HUES64 (cell line): ENCODE data around the gene WDR6.

Experiments
- H3K27ac ChIP-seq: 2 replicates; pipeline ENCODE4 v1.7.0; 2013; ENCODE audit warnings: low read depth, low read length, inconsistent platforms
- H3K27me3 ChIP-seq: 2 replicates; pipeline ENCODE4 v1.6.1; 2013; ENCODE audit warnings: mild to moderate bottlenecking, low read length; ENCODE audit not compliant: insufficient read depth
- H3K36me3 ChIP-seq: 2 replicates; pipeline ENCODE4 v1.6.1; 2013; ENCODE audit warnings: mild to moderate bottlenecking, low read length; ENCODE audit not compliant: insufficient read depth
- H3K4me1 ChIP-seq: 2 replicates; pipeline ENCODE4 v1.6.1; 2013; ENCODE audit warnings: mild to moderate bottlenecking, low read length, moderate library complexity; ENCODE audit not compliant: insufficient read depth
- H3K4me3 ChIP-seq: 2 replicates; pipeline ENCODE4 v1.5.1; 2013; ENCODE audit warnings: mild to moderate bottlenecking, low read length, moderate library complexity
- H3K9ac ChIP-seq: 2 replicates; pipeline ENCODE4 v1.6.1; 2013; ENCODE audit warnings: mild to moderate bottlenecking, low read depth, low read length
- H3K9me3 ChIP-seq: 2 replicates; pipeline ENCODE4 v1.6.1; 2013; ENCODE audit warnings: low read depth, low read length; ENCODE audit not compliant: insufficient read depth
- WGBS: fragments of 150-250, 120-280 bp; methylation state at CpG from one replicate; pipeline ENCODE4 v1.1.7; 2013; ENCODE audit warnings: missing lambda C conversion rate; 5-methylcytosine and 5-hydroxymethylcytosine counted together

WDR6 gene

GRCh38 chr3:49024449-49024848 is 17.3 kb downstream of the WDR6 start:
- H3K36me3 ChIP-seq: peaks cover 54% of the 10 kb centered on the region
- H3K4me1 ChIP-seq: peaks cover 13% of the 10 kb centered on the region; the same call in 1 of the 2 replicates
- no peak overlapping the region for H3K9ac ChIP-seq
- no peaks in the 10 kb centered on the region for H3K9me3 ChIP-seq
- H3K4me3 ChIP-seq: no peak overlapping the region
- H3K27me3 ChIP-seq: no peaks in the 10 kb centered on the region
- H3K27ac ChIP-seq: no peak overlapping the region
- 87% methylated on average over 5 of the region's 5 CpGs for WGBS

- H3K9ac ChIP-seq: no peak overlapping the region
- 95% methylated on average over 13 of the region's 13 CpGs for WGBS
- H3K27me3 ChIP-seq: no peaks in the 10 kb centered on the region
- no peak overlapping the region for H3K4me3 ChIP-seq
- no peak overlapping the region for H3K27ac ChIP-seq
- H3K4me1 ChIP-seq: peaks cover 13% of the 10 kb centered on the region; the same call in 1 of the 2 replicates
- H3K36me3 ChIP-seq: peaks cover 61% of the 10 kb centered on the region
- H3K9me3 ChIP-seq: no peaks in the 10 kb centered on the region
These were observed 18.0 kb downstream of the WDR6 start for GRCh38 chr3:49025005-49025792.

GRCh38 chr3:49025793-49026520 is 18.8 kb downstream of the WDR6 start:
- WGBS: 97% methylated on average over 8 of the region's 8 CpGs
- Histone ChIP-seq H3K4me3 (no peak overlapping the region), H3K4me1 (peaks cover 13% of the 10 kb centered on the region; the same call in 1 of the 2 replicates)

GRCh38 chr3:49026536-49026935 is 19.3 kb downstream of the WDR6 start:
- H3K27ac ChIP-seq: no peak overlapping the region
- H3K9ac ChIP-seq: no peak overlapping the region
- peaks cover 73% of the 10 kb centered on the region for H3K36me3 ChIP-seq
- no peaks in the 10 kb centered on the region for H3K27me3 ChIP-seq
- peaks cover 13% of the 10 kb centered on the region; the same call in 1 of the 2 replicates for H3K4me1 ChIP-seq
- no peaks in the 10 kb centered on the region for H3K9me3 ChIP-seq
- H3K4me3 ChIP-seq: no peak overlapping the region
- 93% methylated on average over 3 of the region's 3 CpGs for WGBS

More at GRCh38 chr3:49025793-49026520, 18.8 kb downstream of the WDR6 start:
- Histone ChIP-seq H3K27me3 (no peaks in the 10 kb centered on the region), H3K27ac (no peak overlapping the region), H3K9ac (no peak overlapping the region), H3K9me3 (no peaks in the 10 kb centered on the region), H3K36me3 (peaks cover 69% of the 10 kb centered on the region)

- 0 out of 2 replicates have a peak overlapping the region, but pooled peaks have one; percentile 71 for H3K4me3 ChIP-seq
- H3K36me3 ChIP-seq: peaks cover 84% of the 10 kb centered on the region
- no peak overlapping the region for H3K9ac ChIP-seq
These were observed 20.4 kb downstream of the WDR6 start for GRCh38 chr3:49027634-49028033.

GRCh38 chr3:49028298-49028672 is 21.1 kb downstream of the WDR6 start:
- Histone ChIP-seq H3K9ac (peak overlapping the region; percentile 86), H3K36me3 (peaks cover 86% of the 10 kb centered on the region), H3K9me3 (no peaks in the 10 kb centered on the region), H3K27ac (no peak overlapping the region), H3K27me3 (no peaks in the 10 kb centered on the region), H3K4me3 (peak overlapping the region; percentile 71), H3K4me1 (peaks cover 7% of the 10 kb centered on the region; the same call in 1 of the 2 replicates)
- 81% methylated on average over 3 of the region's 4 CpGs for WGBS

More at GRCh38 chr3:49027634-49028033, 20.4 kb downstream of the WDR6 start:
- H3K4me1 ChIP-seq: peaks cover 13% of the 10 kb centered on the region; the same call in 1 of the 2 replicates
- no peaks in the 10 kb centered on the region for H3K27me3 ChIP-seq
- H3K9me3 ChIP-seq: no peaks in the 10 kb centered on the region
- WGBS: 98% methylated on average over 9 of the region's 9 CpGs
- no peak overlapping the region for H3K27ac ChIP-seq

GRCh38 chr3:49028673-49029562 is 21.7 kb downstream of the WDR6 start, which contains the start of gene IMPDH2:
Gene IMPDH2, minus strand, starts transcription at chr3:49029398. Its CDS starts 48 bp downstream, at chr3:49029350.
- H3K4me3 ChIP-seq: peak within 1 kb of the TSS; percentile 71
- peak within 1 kb of the TSS; percentile 74 for H3K27ac ChIP-seq
- no peaks in the 10 kb centered on the region for H3K9me3 ChIP-seq
- H3K27me3 ChIP-seq: no peaks in the 10 kb centered on the region
- peak within 1 kb of the TSS; percentile 86 for H3K9ac ChIP-seq
- H3K36me3 ChIP-seq: peaks cover 86% of the 10 kb centered on the region
- WGBS: 6% methylated on average over 54 of the region's 55 CpGs
- H3K4me1 ChIP-seq: peaks cover 6% of the 10 kb centered on the region; the same call in 1 of the 2 replicates

- H3K4me3 ChIP-seq: no peak overlapping the region
- no peak overlapping the region for H3K9ac ChIP-seq
- H3K36me3 ChIP-seq: peaks cover 86% of the 10 kb centered on the region
- H3K4me1 ChIP-seq: peaks cover 6% of the 10 kb centered on the region; the same call in 1 of the 2 replicates
- no peaks in the 10 kb centered on the region for H3K9me3 ChIP-seq
- peak overlapping the region; percentile 42; the same call in 1 of the 2 replicates for H3K27ac ChIP-seq
- 1% methylated on average over 5 of the region's 7 CpGs for WGBS
- no peaks in the 10 kb centered on the region for H3K27me3 ChIP-seq
These were observed 22.3 kb downstream of the WDR6 start for GRCh38 chr3:49029563-49029884.

- Histone ChIP-seq H3K9ac (no peak overlapping the region), H3K27me3 (no peaks in the 10 kb centered on the region), H3K36me3 (peaks cover 86% of the 10 kb centered on the region), H3K9me3 (no peaks in the 10 kb centered on the region), H3K27ac (no peak overlapping the region), H3K4me1 (peaks cover 6% of the 10 kb centered on the region; the same call in 1 of the 2 replicates), H3K4me3 (no peak overlapping the region)
- WGBS: 97% methylated on average over 6 of the region's 6 CpGs
These were observed 23.1 kb downstream of the WDR6 start for GRCh38 chr3:49030321-49030720.

GRCh38 chr3:49032646-49033304 is 25.6 kb downstream of the WDR6 start:
- Histone ChIP-seq H3K4me3 (no peak overlapping the region), H3K27me3 (no peaks in the 10 kb centered on the region), H3K27ac (no peak overlapping the region), H3K4me1 (peaks cover 6% of the 10 kb centered on the region; the same call in 1 of the 2 replicates), H3K9ac (no peak overlapping the region), H3K9me3 (no peaks in the 10 kb centered on the region), H3K36me3 (peaks cover 85% of the 10 kb centered on the region)
- 92% methylated on average over 6 of the region's 6 CpGs for WGBS
